HG02870 (cell line): Measurements from ENCODE around the gene ZNF432.
"Not testable (repeated sequence)": the region's sequence is repeated elsewhere in the genome, so short reads cannot be mapped to it uniquely, and the experiment has no call there.

Experiments used
- ATAC-seq: cut with Tn5 transposase; IDR thresholded peaks from one replicate; pipeline ENCODE4 v1.9.1; 2021; ENCODE audit warnings: mild to moderate bottlenecking, moderate library complexity; ENCODE audit not compliant: unreplicated experiment

Gene ZNF432

DNA sequence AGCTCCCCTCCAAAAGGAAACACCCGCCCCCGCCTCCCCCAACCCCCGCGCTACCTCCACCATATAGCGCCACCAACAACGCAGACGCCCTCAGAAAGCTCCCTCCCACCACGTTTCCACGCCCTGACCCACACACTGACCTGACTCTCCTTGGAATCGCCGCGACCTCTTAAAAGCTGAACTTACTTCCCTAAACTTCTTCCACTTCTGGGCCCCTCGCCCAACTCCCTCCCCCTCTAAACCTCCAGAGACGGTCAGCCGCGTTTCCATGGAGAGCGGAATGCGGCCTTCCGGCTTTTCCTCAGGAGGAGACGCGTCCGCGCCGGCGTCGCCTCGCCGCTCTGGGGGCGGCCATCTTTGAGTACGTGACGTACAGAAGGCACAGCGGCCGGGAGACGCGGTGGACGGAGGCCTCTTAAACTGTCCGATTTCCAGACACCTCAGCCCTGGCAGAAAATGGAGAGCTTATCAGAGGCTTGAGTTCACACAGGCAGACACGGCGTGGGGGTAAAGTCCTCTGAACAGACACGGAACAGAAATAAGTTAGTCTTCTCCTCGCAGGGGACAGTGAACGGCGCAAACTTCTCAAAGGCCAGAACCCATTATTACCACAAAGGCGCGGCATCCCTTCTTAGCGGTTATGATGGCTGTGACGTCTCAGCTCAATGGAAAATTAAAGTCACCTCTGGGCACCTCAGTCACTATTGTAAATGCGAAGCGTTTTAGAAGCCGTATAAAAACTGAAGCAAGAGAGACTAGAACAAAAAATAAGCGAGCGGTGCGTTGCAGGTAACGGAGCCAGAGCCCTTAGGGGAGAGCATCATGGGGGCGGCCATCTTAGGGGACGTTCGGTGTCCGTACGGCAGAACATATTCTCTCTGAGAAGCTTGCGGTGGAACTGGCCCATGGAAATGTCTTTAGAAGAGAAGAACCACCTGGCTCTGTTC, at the start of gene ZNF432:
Gene ZNF432 (minus strand): TSS at position 284 of the 947 bp plus-strand sequence. CDS start 1,970 bp downstream, outside the sequence.
- peak; percentile 69 for ATAC-seq

- ATAC-seq: not testable (repeated sequence)
These were observed 47.8 kb upstream of the ZNF432 start for GRCh38 chr19:52096416-52096815.

DNA sequence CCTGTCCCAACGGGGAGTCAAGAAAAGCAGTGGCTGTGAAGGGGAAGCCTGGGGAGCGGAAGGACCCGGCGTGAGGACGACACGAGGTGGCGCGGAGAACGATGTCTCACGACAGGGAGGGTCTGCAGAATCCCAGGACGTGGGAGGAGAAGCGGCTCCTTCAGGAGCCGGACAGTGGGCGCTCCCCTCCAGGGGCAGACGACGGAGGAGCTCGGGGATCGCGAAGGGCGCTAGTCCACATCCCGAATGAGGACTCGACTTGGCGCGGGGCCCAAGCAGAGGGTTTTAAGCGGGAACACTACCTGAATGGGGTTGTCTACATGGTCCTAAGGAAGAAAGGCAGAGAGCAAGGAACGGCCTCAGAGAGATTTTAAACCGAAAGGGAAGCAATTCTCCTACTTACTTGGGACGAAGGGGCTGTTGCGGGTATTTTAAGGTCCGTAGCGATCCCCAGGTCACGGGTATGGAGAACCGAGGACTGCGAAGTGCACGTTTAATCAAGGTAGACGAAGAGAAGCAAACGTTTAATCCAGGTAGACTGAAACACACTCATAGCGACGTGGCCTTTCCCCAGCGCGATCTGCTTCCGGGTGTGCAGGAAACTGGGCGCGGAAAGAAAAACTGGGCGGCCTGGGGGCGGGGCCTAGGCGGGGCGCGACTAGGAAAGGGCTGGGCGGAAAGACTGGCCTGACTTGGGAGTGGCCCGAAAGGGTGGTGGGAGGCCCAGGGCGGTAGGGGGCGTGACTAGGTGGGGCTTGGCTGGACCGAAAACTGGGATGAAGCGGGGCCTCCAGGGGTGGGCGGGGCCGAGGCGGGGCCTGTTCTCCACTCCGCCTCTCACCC, 46.8 kb upstream of the ZNF432 start, which contains the start of gene ZNF841:
Gene ZNF841 (minus strand): TSS at position 594 of the 843 bp plus-strand sequence. CDS start 10,964 bp downstream, outside the sequence.
- ATAC-seq: peak; percentile 61

- no peak for ATAC-seq
These were observed 46.0 kb upstream of the ZNF432 start for GRCh38 chr19:52094526-52095130.

DNA sequence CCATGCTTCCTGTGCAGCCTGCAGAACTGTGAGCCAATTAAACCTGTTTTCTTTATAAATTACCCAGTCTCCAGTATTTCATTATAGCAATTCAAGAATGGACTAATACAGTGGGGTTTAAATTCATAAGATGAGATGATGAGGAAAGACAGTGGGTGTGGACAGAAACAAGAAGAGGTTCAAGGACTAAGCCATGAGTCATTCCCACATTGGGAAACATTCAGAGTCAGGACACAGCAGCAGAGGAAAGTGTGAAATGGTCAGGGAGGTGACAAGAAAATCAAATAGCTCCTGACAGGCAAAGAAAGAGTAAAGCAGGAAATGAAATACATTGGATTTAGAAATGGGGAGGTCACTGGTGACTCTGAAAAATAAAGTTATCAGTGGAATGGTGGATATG, 37.8 kb upstream of the ZNF432 start:
- no peak for ATAC-seq

DNA sequence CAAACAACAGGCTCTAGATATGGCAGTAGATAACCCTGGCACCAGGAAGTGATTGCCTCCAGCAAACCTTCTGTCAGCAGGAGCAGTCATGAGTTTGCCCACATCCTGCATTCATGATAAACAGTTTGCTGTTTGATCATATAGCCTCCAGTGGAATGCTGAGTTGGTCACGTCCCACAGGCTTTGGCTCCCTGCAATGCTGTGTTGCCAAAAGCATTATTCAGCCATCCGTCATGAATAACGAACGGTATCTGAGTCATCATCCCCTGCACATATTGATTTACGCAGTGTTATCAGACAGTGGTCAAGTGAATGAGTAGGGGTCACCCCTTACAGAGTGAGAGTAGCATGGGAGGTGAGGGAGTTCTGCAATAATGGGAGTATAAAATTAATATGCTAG, 21.9 kb upstream of the ZNF432 start:
- no peak for ATAC-seq

- no peak for ATAC-seq
These were observed 21.0 kb upstream of the ZNF432 start for GRCh38 chr19:52069653-52070052.

- no peak for ATAC-seq
These were observed 17.7 kb upstream of the ZNF432 start for GRCh38 chr19:52066258-52066863.

DNA sequence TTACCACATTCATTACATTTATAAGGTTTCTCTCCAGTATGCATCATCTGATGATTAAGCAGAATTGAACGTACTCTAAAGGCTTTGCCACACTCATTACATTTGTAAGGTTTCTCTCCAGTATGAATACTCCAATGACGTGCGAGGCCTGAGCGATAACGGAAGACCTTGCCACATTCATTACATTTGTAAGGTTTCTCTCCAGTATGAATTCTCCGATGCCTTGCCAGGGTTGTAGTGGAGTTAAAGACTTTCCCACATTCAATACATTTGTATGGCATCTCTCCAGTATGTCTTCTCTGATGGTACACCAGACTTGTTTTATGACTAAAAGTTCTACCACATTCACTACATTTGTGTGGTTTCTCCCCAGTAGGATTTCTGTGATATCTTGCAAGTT, 16.8 kb upstream of the ZNF432 start:
- no peak for ATAC-seq

GRCh38 chr19:52056480-52056879, 7.8 kb upstream of the ZNF432 start:
- ATAC-seq: not testable (repeated sequence)

- not testable (repeated sequence) for ATAC-seq
These were observed 3.1 kb upstream of the ZNF432 start for GRCh38 chr19:52051736-52052135.

DNA sequence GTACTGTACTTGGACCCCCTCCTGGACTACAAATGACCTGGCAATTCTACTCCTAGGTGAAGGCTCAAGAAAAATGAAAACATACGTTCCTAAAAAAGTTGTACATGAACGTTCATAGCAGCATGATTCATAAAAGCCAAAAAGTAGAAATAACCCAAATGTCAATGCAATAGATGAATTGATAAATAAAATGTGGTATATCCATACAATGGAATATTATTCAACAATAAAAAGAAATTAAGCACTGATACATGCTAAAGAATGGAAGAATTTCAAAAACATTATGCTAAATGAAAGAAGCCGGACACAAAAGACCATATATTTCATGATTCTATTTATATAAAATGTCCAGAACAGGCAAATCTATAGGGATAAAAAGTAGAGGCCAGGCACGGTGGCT, 9.5 kb downstream of the ZNF432 start:
- no peak for ATAC-seq

DNA sequence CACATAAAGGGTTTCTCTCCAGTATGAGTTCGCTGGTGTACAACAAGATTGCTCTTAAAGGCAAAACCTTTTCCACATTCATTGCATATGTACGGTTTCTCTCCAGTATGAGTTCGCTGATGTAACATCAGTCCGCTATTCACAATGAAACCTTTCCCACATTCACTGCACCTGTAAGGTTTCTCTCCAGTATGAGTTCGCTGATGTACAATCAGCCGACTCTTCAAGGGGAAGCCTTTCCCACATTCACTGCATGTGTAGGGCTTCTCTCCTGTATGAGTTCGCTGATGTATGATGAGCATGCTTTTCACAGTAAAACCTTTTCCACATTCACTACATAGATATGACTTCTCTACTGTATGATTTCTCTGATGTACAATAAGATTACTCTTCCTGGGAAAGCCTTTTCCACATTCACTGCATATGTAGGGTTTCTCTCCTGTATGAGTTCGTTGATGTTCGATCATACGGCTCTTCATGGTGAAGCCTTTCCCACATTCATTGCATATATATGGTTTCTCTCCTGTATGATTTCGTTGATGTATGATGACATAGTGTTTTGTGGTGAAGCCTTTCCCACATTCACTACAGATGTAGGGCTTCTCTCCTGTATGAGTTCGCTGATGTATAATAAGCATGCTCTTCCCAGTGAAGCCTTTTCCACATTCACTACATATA, 14.4 kb downstream of the ZNF432 start:
- ATAC-seq: no peak

DNA sequence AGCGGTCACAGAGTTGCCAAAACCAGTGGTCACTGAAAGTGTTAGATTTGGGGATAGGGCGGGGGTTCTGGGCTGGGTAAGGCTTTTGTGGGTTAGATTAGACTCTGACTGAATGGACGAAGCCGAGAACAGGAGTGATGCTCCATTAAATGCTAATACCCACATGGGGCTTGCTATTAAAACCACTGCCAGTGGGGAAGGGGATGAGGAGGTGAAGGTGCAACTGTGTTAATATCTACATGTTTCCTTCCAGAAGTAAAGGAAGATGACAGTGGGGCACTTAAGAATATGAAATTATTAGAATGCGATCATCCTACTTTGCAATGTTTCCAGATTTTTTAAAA, 19.9 kb downstream of the ZNF432 start:
- peak; percentile 13 for ATAC-seq

DNA sequence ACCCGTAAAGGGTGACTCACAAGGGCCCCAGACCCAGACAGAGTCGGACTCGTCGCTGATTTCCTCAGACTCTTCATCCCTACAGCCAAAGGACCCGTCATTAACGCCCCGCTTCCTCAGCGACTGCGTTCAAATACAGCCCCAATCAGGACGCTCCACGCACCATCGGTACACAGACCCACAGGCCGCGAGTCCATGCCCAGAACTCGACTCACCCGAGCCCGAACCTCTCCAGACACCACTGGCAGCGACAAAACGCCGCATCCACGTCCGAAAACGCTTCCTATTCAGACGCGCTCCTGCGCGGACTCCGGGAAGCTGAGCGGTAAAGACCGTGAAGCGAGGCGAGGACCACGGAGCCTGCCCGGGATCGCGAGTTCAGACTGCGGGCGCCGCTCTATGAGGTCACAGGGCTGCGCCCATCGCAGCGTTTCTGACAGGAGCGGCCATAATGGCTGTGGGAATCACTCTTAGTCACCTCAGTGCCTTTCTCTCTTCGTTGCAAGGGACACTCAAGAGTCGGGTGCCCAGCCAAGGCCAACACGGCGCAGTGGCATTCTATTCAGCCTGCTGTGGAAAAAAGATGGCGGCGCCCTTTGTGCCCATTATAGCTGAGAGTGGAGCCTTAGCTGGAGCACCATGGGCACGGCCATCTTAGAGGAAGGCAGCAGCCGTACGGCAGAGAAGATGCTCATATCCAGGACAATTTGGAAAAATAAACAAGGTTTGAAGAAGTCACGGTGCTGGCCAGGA, 20.4 kb downstream of the ZNF432 start, which contains the start of gene ZNF614:
Gene ZNF614 (minus strand): TSS at position 353 of the 753 bp plus-strand sequence. CDS start 2,634 bp downstream, outside the sequence.
- ATAC-seq: peak; percentile 83

DNA sequence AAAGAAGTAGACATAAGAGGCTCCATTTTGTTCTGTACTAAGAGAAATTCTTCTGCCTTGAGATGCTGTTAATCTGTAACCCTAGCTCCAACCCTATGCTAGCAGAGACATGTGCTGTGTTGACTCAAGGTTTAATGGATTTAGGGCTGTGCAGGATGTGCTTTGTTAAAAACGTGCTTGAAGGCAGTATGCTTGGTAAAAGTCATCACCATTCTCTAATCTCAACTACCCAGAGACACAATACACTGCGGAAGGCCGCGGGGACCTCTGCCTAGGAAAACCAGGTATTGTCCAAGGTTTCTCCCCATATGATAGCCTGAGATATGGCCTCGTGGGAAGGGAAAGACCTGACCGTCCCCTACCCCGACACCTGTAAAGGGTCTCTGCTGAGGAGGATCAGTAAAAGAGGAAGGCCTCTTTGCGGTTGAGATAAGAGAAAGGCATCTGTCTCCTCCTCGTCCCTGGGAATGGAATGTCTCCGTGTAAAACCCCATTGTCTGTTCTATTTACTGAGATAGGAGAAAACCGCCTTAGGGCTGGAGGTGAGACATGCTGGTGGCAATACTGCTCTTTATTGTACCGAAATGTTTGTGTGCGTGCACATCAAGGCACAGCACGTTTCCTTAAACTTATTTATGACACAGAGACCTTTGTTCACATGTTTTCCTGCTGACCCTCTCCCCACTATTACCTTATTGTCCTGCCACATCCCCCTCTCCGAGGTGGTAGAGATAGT, 22.2 kb downstream of the ZNF432 start:
- not testable (repeated sequence) for ATAC-seq

DNA sequence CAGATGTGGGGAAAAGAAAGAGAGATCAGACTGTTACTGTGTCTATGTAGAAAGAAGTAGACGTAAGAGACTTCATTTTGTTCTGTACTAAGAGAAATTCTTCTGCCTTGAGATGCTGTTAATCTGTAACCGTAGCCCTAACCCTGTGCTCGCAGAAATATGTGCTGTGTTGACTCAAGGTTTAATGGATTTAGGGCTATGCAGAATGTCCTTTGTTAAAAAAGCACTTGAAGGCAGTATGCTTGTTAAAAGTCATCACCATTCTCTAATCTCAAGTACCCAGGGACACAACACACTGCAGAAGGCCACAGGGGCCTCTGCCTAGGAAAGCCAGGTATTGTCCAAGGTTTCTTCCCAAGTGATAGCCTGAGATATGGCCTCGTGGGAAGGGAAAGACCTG, 24.2 kb downstream of the ZNF432 start:
- ATAC-seq: not testable (repeated sequence)

DNA sequence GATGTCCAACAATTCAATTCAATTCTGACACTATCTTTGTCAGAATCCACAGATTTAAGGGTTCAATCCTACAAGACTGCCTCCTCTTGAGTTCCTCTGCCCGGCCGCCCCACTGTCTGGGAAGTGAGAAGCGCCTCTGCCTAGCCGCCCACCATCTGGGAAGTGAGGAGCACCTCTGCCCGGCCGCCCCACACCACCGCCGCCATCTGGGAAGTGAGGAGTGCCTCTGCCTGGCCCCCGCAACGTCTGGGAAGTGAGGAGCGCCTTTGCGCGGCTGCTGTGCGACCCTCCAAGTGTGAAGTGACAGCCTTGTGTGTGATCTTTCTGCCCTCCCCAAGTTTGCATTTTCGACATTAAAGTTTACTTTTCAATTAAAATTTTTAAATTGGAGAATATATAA, 26.4 kb downstream of the ZNF432 start:
- ATAC-seq: no peak

DNA sequence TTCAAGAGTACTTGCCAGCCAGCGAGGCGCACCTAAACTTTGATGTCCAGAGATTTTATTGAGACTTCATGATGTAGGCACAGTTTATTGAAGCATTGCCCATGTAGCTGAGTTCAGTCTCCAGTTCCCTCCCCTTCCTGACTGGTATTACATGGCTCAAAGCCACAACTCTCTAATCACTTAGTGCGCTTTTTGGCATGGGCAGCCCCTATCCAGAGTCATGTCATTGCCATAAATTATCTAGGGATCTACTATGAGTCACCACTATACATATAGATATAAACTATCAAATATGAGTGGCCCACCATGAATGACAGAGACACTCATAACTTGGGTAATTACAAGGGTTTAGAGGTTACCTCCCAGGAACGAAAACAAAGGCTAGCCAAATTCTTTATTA, 28.1 kb downstream of the ZNF432 start:
- ATAC-seq: no peak
